HG03066 (cell line): ENCODE data around the gene PNPO.
"Not testable (repeated sequence)": the region's sequence is repeated elsewhere in the genome, so short reads cannot be mapped to it uniquely, and the experiment has no call there.

ENCODE experiments used
- ATAC-seq: cut with Tn5 transposase; IDR thresholded peaks from one replicate; pipeline ENCODE4 v1.9.1; 2021; ENCODE audit warnings: low read depth; ENCODE audit not compliant: unreplicated experiment

PNPO gene

GRCh38 chr17:47970725-47971499 is 29.5 kb downstream of the PNPO start, which contains the start of gene CDK5RAP3:
Gene CDK5RAP3 (plus strand): TSS chr17:47971113. CDS start chr17:47971147, 34 bp downstream.
- ATAC-seq = peak; percentile 91

GRCh38 chr17:47973541-47973940 is 32.2 kb downstream of the PNPO start:
- ATAC-seq = no peak

- no peak for ATAC-seq
Observed at GRCh38 chr17:47975189-47975822, 33.9 kb downstream of the PNPO start.

GRCh38 chr17:47975823-47976205 is 34.4 kb downstream of the PNPO start:
- no peak for ATAC-seq

GRCh38 chr17:47978324-47978723 is 37.0 kb downstream of the PNPO start:
- ATAC-seq = no peak

- ATAC-seq = no peak
Observed at GRCh38 chr17:47980541-47980940, 39.2 kb downstream of the PNPO start.

- ATAC-seq = no peak
Observed at GRCh38 chr17:47981462-47981861, 40.1 kb downstream of the PNPO start.

GRCh38 chr17:47982091-47982617 is 40.8 kb downstream of the PNPO start:
- no peak for ATAC-seq

GRCh38 chr17:47982645-47983390 is 41.4 kb downstream of the PNPO start:
- ATAC-seq = no peak

GRCh38 chr17:47983492-47984223 is 42.3 kb downstream of the PNPO start:
- ATAC-seq = no peak

- ATAC-seq = no peak
Observed at GRCh38 chr17:47986520-47986919, 45.1 kb downstream of the PNPO start.

GRCh38 chr17:47987240-47987835 is 46.0 kb downstream of the PNPO start:
- no peak for ATAC-seq

- ATAC-seq = not testable (repeated sequence)
Observed at GRCh38 chr17:47988445-47988844, 47.1 kb downstream of the PNPO start.

- no peak for ATAC-seq
Observed at GRCh38 chr17:47989159-47989558, 47.8 kb downstream of the PNPO start.

- no peak for ATAC-seq
Observed at GRCh38 chr17:47989700-47990099, 48.3 kb downstream of the PNPO start.

- no peak for ATAC-seq
Observed at GRCh38 chr17:47990962-47991731, 49.8 kb downstream of the PNPO start.

GRCh38 chr17:47992216-47992615 is 50.8 kb downstream of the PNPO start:
- no peak for ATAC-seq

- ATAC-seq = no peak
Observed at GRCh38 chr17:47993031-47993564, 51.7 kb downstream of the PNPO start.

GRCh38 chr17:47993964-47994363 is 52.6 kb downstream of the PNPO start:
- ATAC-seq = no peak
